Measurements from ENCODE around the gene NUDT22.
A peak's percentile ranks its signal among the peaks of the same experiment; 100 is the strongest.

Gene NUDT22

DNA sequence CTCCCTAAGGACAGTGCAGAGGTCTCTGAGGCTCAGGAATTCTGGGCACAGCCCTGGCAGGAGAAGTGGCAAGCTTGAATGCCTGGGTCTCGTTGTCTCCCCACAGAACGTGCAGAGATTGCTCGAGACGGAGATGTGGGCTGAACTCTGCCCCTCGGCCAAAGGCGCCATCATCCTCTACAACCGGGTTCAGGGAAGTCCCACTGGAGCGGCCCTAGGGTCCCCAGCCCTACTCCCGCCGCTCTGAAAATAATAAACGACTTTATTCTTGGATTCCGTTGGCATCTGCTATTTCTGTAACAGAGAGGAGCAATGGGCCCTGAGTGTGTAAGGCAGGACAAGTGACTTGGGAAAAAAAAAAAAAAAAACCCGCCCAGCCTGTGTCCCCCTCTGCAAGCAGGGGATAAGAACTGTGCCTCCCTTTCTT is 3.7 kb downstream of the NUDT22 start:
- no peak for DNase-seq

DNA sequence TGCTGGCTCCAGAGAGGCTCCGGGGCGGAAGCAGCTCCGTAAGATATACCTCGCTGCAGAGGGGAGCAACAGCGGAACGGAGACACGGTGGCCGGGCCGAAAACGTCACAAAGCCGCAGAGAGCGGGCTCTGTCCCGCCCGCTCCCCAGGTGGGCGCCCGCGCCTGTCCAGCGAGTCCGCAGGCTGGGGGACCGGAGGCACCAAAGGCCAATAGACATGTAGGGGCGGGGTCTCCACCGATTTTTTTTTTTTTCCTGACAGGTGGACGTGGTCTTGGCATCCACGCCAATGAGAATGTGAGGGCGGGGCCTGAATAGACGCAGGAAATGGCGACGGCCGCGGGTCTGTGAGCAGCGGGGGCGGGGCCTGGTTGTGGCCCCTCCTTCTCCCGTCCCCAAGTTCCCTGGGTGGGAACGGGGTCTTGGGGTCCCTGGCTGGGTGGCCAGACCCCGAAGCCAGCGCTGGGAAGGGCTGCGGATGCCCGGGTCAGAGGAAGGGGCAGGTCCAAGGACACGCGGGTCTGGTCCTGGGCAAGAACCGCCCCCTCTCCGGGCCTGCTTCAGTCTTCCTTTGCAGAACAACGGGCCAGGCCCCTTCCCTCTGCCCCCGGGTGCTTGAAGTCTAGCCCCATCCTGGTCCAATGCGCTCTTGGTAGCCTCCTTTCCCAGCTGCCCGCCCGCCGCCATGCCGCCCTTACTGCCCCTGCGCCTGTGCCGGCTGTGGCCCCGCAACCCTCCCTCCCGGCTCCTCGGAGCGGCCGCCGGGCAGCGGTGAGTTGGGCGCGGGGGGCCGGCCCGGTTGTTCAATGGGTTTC is 4.3 kb downstream of the NUDT22 start, which contains the start of gene DNAJC4:
DNAJC4 (plus strand) TSS at position 378 of the 814 bp plus-strand sequence; CDS start at position 685, 307 bp downstream.
- peak; percentile 97 for DNase-seq

DNA sequence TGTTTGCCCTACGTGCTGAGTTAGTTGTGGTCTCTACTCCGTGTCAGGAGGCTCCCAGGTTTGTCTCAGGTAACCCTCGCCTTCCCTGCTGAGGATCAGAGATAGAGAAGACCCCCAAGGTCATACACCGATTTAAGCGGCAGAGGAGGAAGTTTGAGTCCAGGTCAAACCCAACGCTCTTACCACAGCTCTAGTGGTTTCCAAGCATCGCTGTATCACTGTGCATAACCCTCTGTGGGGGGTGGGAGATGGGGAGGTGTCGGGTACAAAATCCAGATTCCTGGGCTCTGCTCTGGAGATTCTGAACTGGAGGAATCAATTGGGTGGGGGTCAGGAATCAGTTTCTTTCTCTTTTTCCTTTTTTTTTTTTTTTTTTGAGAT is 4.9 kb downstream of the NUDT22 start:
- DNase-seq: no peak

DNA sequence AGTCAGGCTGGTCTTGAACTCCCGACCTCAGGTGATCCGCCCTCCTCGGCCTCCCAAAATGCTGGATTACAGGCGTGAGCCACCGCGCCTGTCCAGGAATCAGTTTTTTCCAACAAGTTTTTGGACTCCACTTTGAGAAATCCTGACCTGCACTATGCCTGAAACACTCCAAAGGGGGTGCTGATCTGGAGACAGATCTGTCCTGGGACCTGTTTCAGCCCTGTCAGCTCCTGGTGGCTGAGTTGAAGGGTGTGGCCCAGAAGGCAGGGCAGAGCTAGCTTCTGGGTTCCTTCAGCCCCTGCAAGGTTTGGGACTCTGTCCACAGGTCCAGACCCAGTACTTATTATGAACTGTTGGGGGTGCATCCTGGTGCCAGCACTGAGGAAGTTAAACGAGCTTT is 5.5 kb downstream of the NUDT22 start:
- DNase-seq: no peak

DNA sequence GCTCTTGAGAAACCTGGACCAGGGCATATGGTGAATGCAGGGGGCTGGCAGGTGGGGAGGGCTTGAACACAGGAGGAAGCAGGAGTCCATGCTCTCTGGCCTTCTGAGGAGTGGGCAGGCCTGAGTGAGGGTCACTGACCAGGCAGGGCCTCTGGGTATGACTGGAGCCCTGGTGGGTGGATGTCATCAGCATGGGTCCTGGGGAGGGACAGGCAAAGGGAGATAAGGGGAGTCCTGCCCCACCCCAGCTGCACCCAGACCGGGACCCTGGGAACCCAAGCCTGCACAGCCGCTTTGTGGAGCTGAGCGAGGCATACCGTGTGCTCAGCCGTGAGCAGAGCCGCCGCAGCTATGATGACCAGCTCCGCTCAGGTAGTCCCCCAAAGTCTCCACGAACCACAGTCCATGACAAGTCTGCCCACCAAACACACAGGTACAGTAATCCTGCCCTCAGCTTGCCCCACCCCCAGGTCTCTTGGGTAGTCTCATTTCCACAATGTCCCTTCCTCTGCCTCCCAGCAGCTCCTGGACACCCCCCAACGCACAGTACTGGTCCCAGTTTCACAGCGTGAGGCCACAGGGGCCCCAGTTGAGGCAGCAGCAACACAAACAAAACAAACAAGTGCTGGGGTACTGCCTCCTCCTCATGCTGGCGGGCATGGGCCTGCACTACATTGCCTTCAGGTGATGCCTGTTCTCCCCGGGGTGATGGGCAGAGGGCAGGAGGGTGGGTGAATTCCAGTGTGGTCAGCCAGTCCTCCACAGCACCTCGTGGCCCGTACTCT is 6.3 kb downstream of the NUDT22 start:
- DNase-seq: no peak

DNA sequence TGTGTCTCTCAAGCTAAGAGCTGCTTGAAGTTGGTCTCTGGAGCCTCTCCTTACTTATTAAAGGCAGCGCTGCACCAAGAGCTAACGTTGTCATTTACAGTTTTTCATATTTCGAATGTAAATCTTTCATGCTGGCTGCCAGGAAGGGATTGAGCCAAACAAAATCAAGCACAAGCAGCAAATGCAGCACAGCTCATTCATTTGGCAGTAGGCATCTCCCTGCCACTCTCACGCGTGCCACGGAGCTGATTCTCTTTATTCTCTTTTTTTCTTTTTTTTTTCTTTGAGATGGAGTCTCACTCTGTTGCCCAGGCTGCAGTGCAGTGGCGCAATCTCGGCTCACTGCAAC is 6.9 kb downstream of the NUDT22 start:
- no peak for DNase-seq

GRCh38 chr11:64233913-64234586 is 8.0 kb downstream of the NUDT22 start, which contains the start of gene VEGFB:
Gene VEGFB (plus strand): TSS chr11:64234584. CDS start chr11:64234834, 250 bp downstream.
- DNase-seq: peak; percentile 55

DNA sequence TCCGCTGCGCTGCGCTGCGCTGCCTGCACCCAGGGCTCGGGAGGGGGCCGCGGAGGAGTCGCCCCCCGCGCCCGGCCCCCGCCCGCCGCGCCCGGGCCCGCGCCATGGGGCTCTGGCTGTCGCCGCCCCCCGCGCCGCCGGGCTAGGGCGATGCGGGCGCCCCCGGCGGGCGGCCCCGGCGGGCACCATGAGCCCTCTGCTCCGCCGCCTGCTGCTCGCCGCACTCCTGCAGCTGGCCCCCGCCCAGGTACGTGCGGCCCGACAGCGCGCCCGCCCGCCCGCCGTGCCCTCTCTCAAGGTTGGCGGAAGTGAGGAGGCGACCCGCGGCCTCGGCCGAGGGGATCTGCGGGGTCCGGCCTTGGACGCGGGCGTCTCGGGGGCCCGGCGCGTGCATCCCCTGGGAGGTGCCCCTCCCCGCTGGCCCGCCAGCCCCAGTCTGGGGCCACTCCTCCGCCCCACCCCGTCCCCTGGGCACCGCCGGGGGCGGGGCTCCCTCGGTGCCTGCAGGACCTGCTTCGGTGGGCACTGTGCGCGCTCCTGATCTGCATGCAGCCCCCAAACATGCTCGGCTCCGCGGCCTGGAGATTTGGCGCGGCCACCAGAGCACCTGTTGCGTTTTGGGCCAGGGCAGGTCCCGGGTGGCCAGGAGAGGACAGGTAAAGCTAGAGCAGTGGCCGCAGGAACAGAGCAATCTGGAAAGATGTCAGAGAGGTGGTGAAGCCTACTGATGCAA is 8.7 kb downstream of the NUDT22 start:
- DNase-seq: peak; percentile 56

- no peak for DNase-seq
These were observed 9.5 kb downstream of the NUDT22 start for GRCh38 chr11:64235437-64236161.

DNA sequence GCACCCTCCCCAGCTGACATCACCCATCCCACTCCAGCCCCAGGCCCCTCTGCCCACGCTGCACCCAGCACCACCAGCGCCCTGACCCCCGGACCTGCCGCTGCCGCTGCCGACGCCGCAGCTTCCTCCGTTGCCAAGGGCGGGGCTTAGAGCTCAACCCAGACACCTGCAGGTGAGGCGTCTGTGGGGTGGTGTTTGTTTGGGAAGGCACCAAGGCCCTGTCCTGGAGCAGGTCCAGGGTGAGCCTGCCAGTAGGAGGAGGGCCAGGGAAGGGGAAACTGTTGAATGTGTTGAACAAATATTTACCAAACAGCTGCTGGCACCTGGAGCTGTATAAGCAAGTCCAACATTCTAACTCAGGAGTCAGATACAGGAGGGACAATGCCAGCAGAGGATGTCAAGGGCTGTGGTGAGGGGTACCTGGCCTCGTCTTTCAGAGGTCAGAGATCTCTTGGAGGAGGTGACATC is 11.4 kb downstream of the NUDT22 start:
- DNase-seq: peak; percentile 95

DNA sequence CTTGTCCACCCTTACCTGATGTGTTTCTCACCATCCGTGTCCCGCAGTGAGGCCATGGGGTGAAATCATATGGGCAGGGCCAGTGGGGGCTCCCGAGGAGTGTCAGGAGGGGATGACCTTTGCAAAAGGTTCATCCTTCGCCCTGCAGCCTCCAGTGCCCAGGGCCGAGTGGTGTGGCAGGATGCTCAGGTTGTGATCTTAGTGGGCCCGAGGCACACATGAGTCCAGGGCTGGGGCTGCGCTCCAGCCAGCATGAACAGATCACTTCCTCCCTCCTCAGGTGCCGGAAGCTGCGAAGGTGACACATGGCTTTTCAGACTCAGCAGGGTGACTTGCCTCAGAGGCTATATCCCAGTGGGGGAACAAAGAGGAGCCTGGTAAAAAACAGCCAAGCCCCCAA is 12.0 kb downstream of the NUDT22 start:
- peak; percentile 26 for DNase-seq

DNA sequence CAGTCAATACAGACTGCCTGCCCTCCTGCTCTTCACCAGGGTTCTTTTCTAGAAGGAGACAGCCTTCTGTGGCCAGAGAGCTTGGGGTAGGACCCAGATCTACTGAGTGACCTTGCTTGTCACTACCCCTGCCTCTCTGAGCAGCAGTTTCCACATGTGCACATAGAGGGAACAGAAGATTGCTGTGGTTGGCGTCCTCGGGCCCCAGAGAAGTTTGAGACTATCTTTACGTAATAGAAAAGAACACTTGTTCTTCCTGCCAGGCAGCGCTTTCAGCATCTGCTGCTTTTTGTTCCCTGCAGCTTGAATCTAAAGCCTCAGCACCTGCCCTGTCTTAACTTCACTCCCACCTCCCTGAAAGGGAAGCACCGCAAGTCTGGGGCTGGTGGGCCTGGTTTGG is 12.9 kb downstream of the NUDT22 start:
- no peak for DNase-seq

GRCh38 chr11:64239662-64240434 is 13.8 kb downstream of the NUDT22 start:
- no peak for DNase-seq

DNA sequence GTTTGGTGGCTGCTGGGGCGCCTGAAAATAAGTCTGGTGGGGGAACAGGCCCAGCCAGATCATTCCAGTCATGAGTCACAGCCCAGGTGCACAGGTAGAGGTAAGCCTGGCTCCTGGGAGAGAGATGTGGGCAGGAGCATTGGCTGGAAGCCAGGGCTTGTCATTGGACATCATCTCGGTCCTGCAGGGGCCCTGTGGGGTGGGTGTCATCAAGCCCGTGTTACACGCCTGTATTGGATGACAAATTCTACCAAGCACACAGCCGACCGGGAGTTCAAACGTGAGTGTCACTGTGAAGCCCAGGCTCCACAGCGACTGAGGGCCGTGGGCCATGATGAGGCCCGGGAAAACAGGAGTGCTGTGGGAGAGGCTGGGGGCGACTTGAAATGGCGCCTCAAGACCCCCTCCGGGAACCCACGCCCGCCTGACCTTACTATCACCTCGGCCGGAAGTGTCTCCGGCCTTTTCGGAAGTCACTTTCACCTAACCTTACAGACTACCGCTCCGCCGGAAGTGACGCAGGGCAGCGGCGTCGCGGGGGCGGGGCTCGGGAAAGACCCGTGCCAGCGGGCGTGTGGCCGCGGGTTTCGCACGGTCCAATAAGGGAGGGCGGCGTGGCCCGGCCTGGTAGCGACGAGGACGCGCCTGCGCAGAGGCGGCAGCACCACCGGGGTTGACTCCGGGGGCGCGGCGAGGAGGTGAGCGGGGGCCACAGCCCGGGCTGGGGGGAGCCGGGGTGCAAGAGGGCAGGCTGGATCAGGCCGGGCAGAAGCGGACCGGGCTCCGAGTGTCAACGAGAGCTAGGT is 14.6 kb downstream of the NUDT22 start, which contains the start of gene FKBP2:
FKBP2 (plus strand) TSS at position 661 of the 806 bp plus-strand sequence. CDS start 1,293 bp downstream, outside the sequence.
- DNase-seq: peak; percentile 97

- DNase-seq: peak; percentile 96
These were observed 15.1 kb downstream of the NUDT22 start for GRCh38 chr11:64241241-64241490.

DNA sequence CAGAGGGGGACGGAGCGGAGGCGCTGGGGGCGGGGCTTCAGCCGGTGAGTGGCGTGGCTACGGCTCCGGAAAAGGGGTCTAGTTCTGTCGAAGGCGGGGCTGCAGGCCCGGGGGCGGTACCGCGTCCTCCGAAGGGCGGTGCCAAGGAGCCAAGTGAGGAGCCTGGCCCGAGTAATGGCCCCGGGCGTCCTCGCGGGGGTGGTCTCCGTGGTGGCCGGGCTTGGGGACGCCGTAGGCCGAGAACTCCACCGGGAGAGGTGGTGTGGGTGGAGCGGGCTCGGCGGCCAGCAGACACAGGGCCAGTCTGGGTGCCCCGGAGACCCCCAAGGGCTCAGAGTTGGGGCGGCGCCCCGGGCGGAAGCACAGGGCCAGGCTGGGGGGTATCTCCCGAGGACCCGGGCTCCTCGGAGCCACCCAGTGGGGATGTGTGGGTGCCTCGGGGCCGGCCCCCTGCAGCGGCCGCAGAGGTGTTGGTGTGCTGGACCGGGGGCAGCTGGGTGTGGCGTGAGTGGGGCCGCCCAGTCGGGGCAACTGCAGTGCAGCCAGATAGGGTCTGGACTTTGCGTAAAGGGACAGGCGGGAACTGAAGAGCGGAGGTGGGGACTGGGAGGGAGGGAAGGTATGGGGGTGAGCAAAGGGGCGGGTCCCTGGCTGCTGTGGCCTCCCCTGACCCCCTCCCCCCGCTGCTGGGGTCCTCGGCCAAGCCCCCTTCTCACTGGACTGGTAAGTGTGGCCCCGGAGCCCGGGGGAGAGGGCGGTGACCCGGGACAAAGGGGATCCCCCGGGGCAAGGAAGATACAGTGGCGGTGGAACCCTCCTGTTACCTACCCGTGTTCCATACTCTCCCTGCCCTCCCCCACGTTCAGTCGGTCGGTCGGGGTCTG is 15.7 kb downstream of the NUDT22 start:
- no peak for DNase-seq

- DNase-seq: no peak
These were observed 17.3 kb downstream of the NUDT22 start for GRCh38 chr11:64243236-64243854.

DNA sequence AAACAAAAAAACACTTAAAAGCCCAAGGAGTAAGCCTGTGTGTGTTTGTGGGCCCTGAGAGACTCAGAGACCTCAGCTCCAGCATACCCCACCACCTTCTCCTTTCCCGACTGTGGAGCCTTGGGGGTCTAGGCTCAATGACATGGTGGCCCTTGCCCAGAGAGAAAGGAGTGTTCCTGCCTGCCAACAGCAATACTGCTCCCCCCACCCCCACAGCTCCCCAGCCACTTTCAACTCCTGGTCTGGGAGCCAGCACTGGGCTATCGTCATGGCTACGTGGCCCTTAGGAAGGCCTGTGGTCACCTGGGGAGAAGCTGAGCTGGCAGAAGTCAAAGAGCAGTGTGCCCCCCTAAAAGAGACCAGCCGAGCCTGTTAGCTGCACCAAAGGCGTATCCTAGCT is 18.0 kb downstream of the NUDT22 start:
- DNase-seq: no peak

- DNase-seq: no peak
These were observed 18.9 kb downstream of the NUDT22 start for GRCh38 chr11:64244966-64245365.

Data from COR-L47 (cell line).